Neural cell (in vitro differentiated cells): Measurements from ENCODE around the gene IRF2BPL. TPM values are rescaled to one million over a fixed set of nuclear protein-coding genes. Genes with fewer than 3 reads are reported as not detected.

Source experiments
- H2AFZ ChIP-seq: fragments of 200-600, 300-800 bp; sonication (generic), shearing (Covaris generic); 2 replicates; pipeline ENCODE4 v1.6.0; 2014; ENCODE audit warnings: low read depth, mild to moderate bottlenecking, antibody characterized with exemption, low read length, moderate library complexity
- H3F3A ChIP-seq: fragments of 200-600 bp; shearing (Covaris generic); 2 replicates; pipeline ENCODE4 v1.6.1; 2016; ENCODE audit warnings: mild to moderate bottlenecking, moderate library complexity, mixed read lengths, antibody characterized with exemption, low read length; ENCODE audit not compliant: insufficient read depth, poor library complexity, severe bottlenecking
- H3K27ac ChIP-seq: fragments of 200-600, 300-800 bp; sonication (generic), shearing (Covaris generic); 2 replicates; pipeline ENCODE4 v1.5.1; 2014; ENCODE audit warnings: mild to moderate bottlenecking, low read length, moderate library complexity
- H3K27me3 ChIP-seq: fragments of 300-800, 200-600 bp; sonication (generic), shearing (Covaris generic); 2 replicates; pipeline ENCODE4 v1.6.0; 2014; ENCODE audit warnings: mild to moderate bottlenecking, low read depth, low read length, moderate library complexity; ENCODE audit not compliant: insufficient read depth
- H3K36me3 ChIP-seq: fragments of 300-800, 200-600 bp; sonication (generic), shearing (Covaris generic); 2 replicates; pipeline ENCODE4 v1.5.1; 2014; ENCODE audit warnings: mild to moderate bottlenecking, antibody characterized with exemption, low read length, moderate library complexity; ENCODE audit not compliant: insufficient read depth
- H3K4me2 ChIP-seq: fragments of 300-800, 200-600 bp; sonication (generic), shearing (Covaris generic); 2 replicates; pipeline ENCODE4 v1.6.0; 2014; ENCODE audit warnings: mild to moderate bottlenecking, low read length
- H3K4me3 ChIP-seq: fragments of 300-800, 200-600 bp; sonication (generic), shearing (Covaris generic); 2 replicates; pipeline ENCODE4 v1.5.1; 2014; ENCODE audit warnings: mild to moderate bottlenecking, low read length, moderate library complexity
- H3K79me2 ChIP-seq: fragments of 200-600 bp; shearing (Covaris generic); replicated peaks from 2 replicates; pipeline ENCODE4 v1.6.0; 2014; ENCODE audit warnings: mild to moderate bottlenecking, low read length, moderate library complexity; ENCODE audit not compliant: insufficient read depth
- H3K9ac ChIP-seq: fragments of 300-800, 200-600 bp; sonication (generic), shearing (Covaris generic); 2 replicates; pipeline ENCODE4 v1.6.1; 2016; ENCODE audit warnings: mild to moderate bottlenecking, low read length, mixed read lengths
- H3K9me2 ChIP-seq: fragments of 200-600 bp; shearing (Covaris generic); 2 replicates; pipeline ENCODE4 v1.6.1; 2016; ENCODE audit warnings: mild to moderate bottlenecking, low read length, mixed read lengths; ENCODE audit not compliant: insufficient read depth
- H3K9me3 ChIP-seq: fragments of 200-600, 300-800 bp; sonication (generic), shearing (Covaris generic); 2 replicates; pipeline ENCODE4 v1.6.1; 2016; ENCODE audit warnings: mild to moderate bottlenecking, mixed run types, low read length, moderate library complexity, mixed read lengths
- H4K20me1 ChIP-seq: fragments of 200-600 bp; shearing (Covaris generic); 2 replicates; pipeline ENCODE4 v1.6.1; 2016; ENCODE audit warnings: mild to moderate bottlenecking, mixed run types; ENCODE audit not compliant: insufficient read depth
- CTCF ChIP-seq: fragments of 450-650 bp; IDR thresholded peaks from 2 replicates; pipeline ENCODE4 v1.5.1; 2014; ENCODE audit warnings: antibody characterized with exemption, mild to moderate bottlenecking, moderate library complexity; ENCODE audit not compliant: poor library complexity, severe bottlenecking
- EP300 ChIP-seq: fragments of 450-650 bp; conservative IDR thresholded peaks from 2 replicates; pipeline ENCODE4 v1.6.1; 2014; ENCODE audit warnings: antibody characterized with exemption, mild to moderate bottlenecking, moderate library complexity; ENCODE audit not compliant: poor library complexity, severe bottlenecking
- EZH2 ChIP-seq: fragments of 200-600, 300-800 bp; shearing (Covaris generic), sonication (generic); IDR thresholded peaks from 2 replicates; pipeline ENCODE4 v1.6.1; 2014; ENCODE audit warnings: antibody characterized with exemption, low read length, borderline replicate concordance, mild to moderate bottlenecking; ENCODE audit not compliant: insufficient read depth, poor library complexity, severe bottlenecking
- MXI1 ChIP-seq: fragments of 450-650 bp; conservative IDR thresholded peaks from 2 replicates; pipeline ENCODE4 v1.6.1; 2014; ENCODE audit warnings: antibody characterized with exemption, mild to moderate bottlenecking; ENCODE audit not compliant: poor library complexity, severe bottlenecking
- POLR2AphosphoS5 ChIP-seq: IDR thresholded peaks from 2 replicates; pipeline ENCODE4 v1.6.1; 2012
- RAD21 ChIP-seq: fragments of 450-650 bp; conservative IDR thresholded peaks from 2 replicates; pipeline ENCODE4 v1.6.1; 2014; ENCODE audit warnings: antibody characterized with exemption, mild to moderate bottlenecking, moderate library complexity
- REST ChIP-seq: IDR thresholded peaks from 2 replicates; pipeline ENCODE4 v1.6.1; 2012; ENCODE audit warnings: borderline replicate concordance
- SMC3 ChIP-seq: fragments of 450-650 bp; conservative IDR thresholded peaks from 2 replicates; pipeline ENCODE4 v1.6.1; 2014; ENCODE audit warnings: antibody characterized with exemption, mild to moderate bottlenecking, moderate library complexity; ENCODE audit not compliant: poor library complexity
- TAF1 ChIP-seq: IDR thresholded peaks from 2 replicates; pipeline ENCODE4 v1.6.1; 2012; ENCODE audit warnings: low read depth
- polyA plus RNA-seq: library from polyadenylated mRNA; depleted of rRNA; stranded (reverse); fragments of >200 nt; gene quantifications from 2 replicates; pipeline ENCODE4 v1.2.3, GENCODE V29; 2014

The IRF2BPL gene
- polyA plus RNA-seq, 1 donor from 2014 or later: 42.9 TPM

DNA sequence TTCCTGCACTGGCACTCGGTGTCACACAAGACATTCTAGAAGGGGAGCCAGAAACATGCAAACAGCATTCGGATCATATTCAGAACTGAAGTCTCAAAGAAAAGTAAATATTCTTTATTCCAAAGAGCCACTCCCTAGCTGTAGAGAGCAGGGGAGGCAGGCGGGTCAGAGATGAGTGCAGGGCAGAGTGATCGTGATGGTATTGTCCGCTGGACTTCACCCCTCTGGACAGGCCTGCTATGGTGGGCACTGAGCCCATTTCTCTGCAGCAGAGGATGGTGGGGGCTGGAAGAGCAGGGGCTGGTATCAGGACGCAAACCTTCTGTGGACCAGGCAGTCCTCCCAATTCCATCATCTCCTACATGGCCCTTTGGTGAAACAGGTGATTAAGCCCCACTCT is 25.6 kb downstream of the IRF2BPL start:
- Histone ChIP-seq H3K36me3 (no peaks in the 10 kb centered on the region), H2AFZ (no peak overlapping the region), H3K9me3 (no peaks in the 10 kb centered on the region), H3F3A (peaks cover 8% of the 10 kb centered on the region), H3K4me2 (no peak overlapping the region), H3K9me2 (no peaks in the 10 kb centered on the region), H3K4me3 (no peak overlapping the region), H4K20me1 (no peaks in the 10 kb centered on the region), H3K27ac (no peak overlapping the region), H3K27me3 (no peaks in the 10 kb centered on the region), H3K79me2 (no peaks in the 10 kb centered on the region), H3K9ac (no peak overlapping the region)
- no peak for TF ChIP-seq EZH2
- no peak for TF ChIP-seq POLR2AphosphoS5
- no peak for TF ChIP-seq REST
- no peak for TF ChIP-seq EP300
- TF ChIP-seq SMC3: no peak
- no peak for TF ChIP-seq TAF1
- TF ChIP-seq CTCF: no peak
- no peak for TF ChIP-seq MXI1
- TF ChIP-seq RAD21: no peak

DNA sequence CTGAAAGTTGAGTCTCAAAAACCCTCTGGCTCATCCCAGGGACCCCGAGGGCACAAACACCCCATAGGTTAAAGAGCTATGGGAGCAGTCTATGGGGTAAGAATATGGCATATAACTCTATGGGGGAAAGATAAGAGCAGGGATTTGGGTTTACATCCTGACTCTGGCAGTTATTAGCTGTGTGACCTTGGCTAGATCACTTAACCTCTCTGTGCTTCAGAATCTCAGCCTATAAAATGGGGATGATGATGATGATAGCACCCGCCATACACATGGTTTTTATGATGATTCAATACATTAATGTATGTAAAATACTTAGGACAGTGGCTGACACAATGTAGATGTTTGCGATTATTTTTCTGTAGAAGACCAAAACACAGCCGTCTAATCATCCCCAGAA is 26.2 kb downstream of the IRF2BPL start:
- H3K27me3 ChIP-seq: no peaks in the 10 kb centered on the region
- H3K9me3 ChIP-seq: no peaks in the 10 kb centered on the region
- no peak overlapping the region for H3K9ac ChIP-seq
- no peaks in the 10 kb centered on the region for H3K79me2 ChIP-seq
- peaks cover 8% of the 10 kb centered on the region for H3F3A ChIP-seq
- H3K27ac ChIP-seq: peak overlapping the region; percentile 99
- no peak overlapping the region for H2AFZ ChIP-seq
- no peak overlapping the region for H3K4me2 ChIP-seq
- TF ChIP-seq MXI1 (no peak), TAF1 (no peak)
- no peaks in the 10 kb centered on the region for H4K20me1 ChIP-seq
- H3K4me3 ChIP-seq: no peak overlapping the region
- no peaks in the 10 kb centered on the region for H3K9me2 ChIP-seq
- H3K36me3 ChIP-seq: no peaks in the 10 kb centered on the region
